Astrocyte (in vitro differentiated cells and primary cell): ENCODE data around the gene TAGLN.

Experiments
- CTCF ChIP-seq: IDR thresholded peaks from 2 replicates; pipeline ENCODE4 v1.5.1; 2011; ENCODE audit warnings: low read depth, mild to moderate bottlenecking, inconsistent platforms, low read length, moderate library complexity; ENCODE audit not compliant: insufficient read depth
- EZH2 ChIP-seq: IDR thresholded peaks from 2 replicates; pipeline ENCODE4 v1.6.1; 2012; ENCODE audit warnings: mild to moderate bottlenecking, low read length, inconsistent platforms; ENCODE audit not compliant: insufficient read depth

GRCh38 chr11:117171404-117172061 is 27.6 kb upstream of the TAGLN start:
- TF ChIP-seq CTCF (no peak), EZH2 (no peak)
